Endothelial cell of umbilical vein (primary cell): ENCODE data around the gene OSBPL1A.

Experiments used
- EZH2 ChIP-seq: IDR thresholded peaks from 2 replicates; pipeline ENCODE4 v1.6.1; 2012; ENCODE audit warnings: borderline replicate concordance, low read depth, mild to moderate bottlenecking, moderate library complexity, low read length, inconsistent platforms; ENCODE audit not compliant: severe bottlenecking
- POLR2A ChIP-seq: IDR thresholded peaks from 2 replicates; pipeline ENCODE4 v1.6.1; 2012; ENCODE audit warnings: low read depth, mild to moderate bottlenecking, control low read depth, low read length
- POLR2AphosphoS5 ChIP-seq: IDR thresholded peaks from 2 replicates; pipeline ENCODE4 v1.6.1; 2012; ENCODE audit warnings: low read depth, mild to moderate bottlenecking, control low read depth, low read length, moderate library complexity; ENCODE audit not compliant: insufficient read depth
- TF ChIP-seq, protein P1 (sequence below), 2 donors: IDR thresholded peaks; 1 replicate in 1 of 2; 2 replicates in 1 of 2; pipeline ENCODE4 v1.5.1; 2011; ENCODE audit warnings: low read length in 2 of 2, mild to moderate bottlenecking in 2 of 2, moderate library complexity in 2 of 2, control low read depth in 1 of 2, inconsistent platforms in 1 of 2, low read depth in 1 of 2; ENCODE audit not compliant: insufficient read depth in 1 of 2; ENCODE audit errors: extremely low read depth in 1 of 2

DNA sequence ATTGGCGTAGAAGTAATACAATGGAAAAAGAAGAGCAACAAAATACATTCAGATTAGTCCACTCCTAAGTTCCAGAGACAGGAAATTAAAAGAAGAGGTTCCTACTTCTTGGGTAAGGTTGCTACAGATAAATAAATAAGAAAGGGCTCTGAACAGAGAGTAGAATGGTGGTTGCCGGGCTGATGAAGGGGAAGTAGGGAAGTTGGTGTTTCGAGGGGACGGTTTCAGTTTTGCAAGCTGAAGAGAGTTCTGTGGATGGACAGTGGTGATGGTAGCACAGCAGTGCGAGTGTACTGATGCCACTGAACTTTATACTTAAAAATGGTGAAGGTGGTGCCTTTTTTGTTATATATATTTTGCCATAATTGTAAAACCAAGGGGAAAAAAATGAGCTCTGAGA is 210.6 kb downstream of the OSBPL1A start:
- no peak for TF ChIP-seq POLR2A
- TF ChIP-seq, protein P1, sequence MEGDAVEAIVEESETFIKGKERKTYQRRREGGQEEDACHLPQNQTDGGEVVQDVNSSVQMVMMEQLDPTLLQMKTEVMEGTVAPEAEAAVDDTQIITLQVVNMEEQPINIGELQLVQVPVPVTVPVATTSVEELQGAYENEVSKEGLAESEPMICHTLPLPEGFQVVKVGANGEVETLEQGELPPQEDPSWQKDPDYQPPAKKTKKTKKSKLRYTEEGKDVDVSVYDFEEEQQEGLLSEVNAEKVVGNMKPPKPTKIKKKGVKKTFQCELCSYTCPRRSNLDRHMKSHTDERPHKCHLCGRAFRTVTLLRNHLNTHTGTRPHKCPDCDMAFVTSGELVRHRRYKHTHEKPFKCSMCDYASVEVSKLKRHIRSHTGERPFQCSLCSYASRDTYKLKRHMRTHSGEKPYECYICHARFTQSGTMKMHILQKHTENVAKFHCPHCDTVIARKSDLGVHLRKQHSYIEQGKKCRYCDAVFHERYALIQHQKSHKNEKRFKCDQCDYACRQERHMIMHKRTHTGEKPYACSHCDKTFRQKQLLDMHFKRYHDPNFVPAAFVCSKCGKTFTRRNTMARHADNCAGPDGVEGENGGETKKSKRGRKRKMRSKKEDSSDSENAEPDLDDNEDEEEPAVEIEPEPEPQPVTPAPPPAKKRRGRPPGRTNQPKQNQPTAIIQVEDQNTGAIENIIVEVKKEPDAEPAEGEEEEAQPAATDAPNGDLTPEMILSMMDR (IDR thresholded peaks at IDR 0.05; ENCODE audit: extremely low read depth in 1 of 2, insufficient read depth in 1 of 2, low read depth in 1 of 2, low read length in 2 of 2), result no peak
- no peak for TF ChIP-seq POLR2AphosphoS5
- TF ChIP-seq EZH2, result no peak
